ENCODE results near the gene CLCNKA. TPM values are rescaled to one million over a fixed set of nuclear protein-coding genes. Genes with fewer than 3 reads are reported as not detected.

The CLCNKA gene
- total and polyA plus RNA-seq, 2 of the 8 experiments (the other 6 are each of a cell fraction or from before 2014, with no cell fraction given): 0.95 to 2.0 TPM

GRCh38 chr1:16077406-16078245 is 55.8 kb downstream of the CLCNKA start:
- H3K79me2 ChIP-seq (ENCODE audit: control insufficient read depth in 1 of 2, insufficient read depth in 2 of 2, low read length in 2 of 2): no peaks in the 10 kb centered on the region
- H3K23ac ChIP-seq (ENCODE audit: insufficient read length): no peak overlapping the region
- CTCF ChIA-PET (ENCODE audit: partially characterized antibody): interaction anchor here (0.6 to 21.9 kb wide), 19 partner anchors 10 to 347 kb away, joined by 3 to 569 read pairs (median 17); partner anchors contain the start of gene EPHA2
- no peak overlapping the region for H3K27ac ChIP-seq (ENCODE audit: low read depth, low read length)
- no peak overlapping the region for H3K9ac ChIP-seq (replicated peaks in 1 of 4; ENCODE audit: extremely low read depth in 1 of 4, low read depth in 3 of 4, low read length in 3 of 4)
- DNase-seq (ENCODE audit: low read depth in 1 of 2, low spot score in 2 of 2): no peak
- FAIRE-seq: no peak
- H2BK20ac ChIP-seq (ENCODE audit: low read length): no peak overlapping the region
- no peak overlapping the region for H4K91ac ChIP-seq (replicated peaks; ENCODE audit: insufficient read length, low read length)
- H3K56ac ChIP-seq (replicated peaks; ENCODE audit: insufficient read length, low read depth, low read length): no peak overlapping the region
- H2AK5ac ChIP-seq (ENCODE audit: low read depth, low read length): no peak overlapping the region
- peaks cover 11% of the 10 kb centered on the region for H3K23me2 ChIP-seq (ENCODE audit: low read depth, low read length)
- 87% methylated on average over 12 of the region's 12 CpGs; no CpG with 5 or more reads in 1 of the 2 experiments for WGBS, 2 experiments (ENCODE audit: extremely low coverage in 1 of 2, insufficient coverage in 1 of 2, insufficient read length in 1 of 2, insufficient replicate concordance in 2 of 2, low coverage in 1 of 2, low lambda C conversion rate in 2 of 2, missing lambda C conversion rate in 1 of 2)
- POLR2A ChIA-PET (ENCODE audit: partially characterized antibody): interaction anchor here (1.7 to 2.6 kb wide), 3 partner anchors 114 to 118 kb away, joined by 4 to 7 read pairs (median 4); no protein-coding TSS in a partner anchor
- no peak overlapping the region for H4K5ac ChIP-seq (ENCODE audit: insufficient read length, low read depth, low read length)
- peaks cover 2 to 18% (median 9%) of the 10 kb centered on the region in 4 experiments; a peak in 6 of 7 replicates for H3K4me1 ChIP-seq (replicated peaks in 1 of 4; ENCODE audit: control insufficient read depth in 3 of 4, insufficient read depth in 4 of 4, low read length in 3 of 4)
- H2BK12ac ChIP-seq (ENCODE audit: low read depth, low read length): no peak overlapping the region
- no peak overlapping the region for H4K8ac ChIP-seq (ENCODE audit: extremely low read depth, insufficient read depth, low read length)
- H3K14ac ChIP-seq (ENCODE audit: insufficient read length): no peak overlapping the region
- no peak overlapping the region for H2BK120ac ChIP-seq (replicated peaks; ENCODE audit: low read depth, low read length)
- no peak overlapping the region for H3K4ac ChIP-seq (replicated peaks; ENCODE audit: insufficient read length, low read depth, low read length)
- H2AFZ ChIP-seq (ENCODE audit: low read length): no peak overlapping the region
- no peak overlapping the region for H2BK15ac ChIP-seq (ENCODE audit: low read length)
- H3K79me1 ChIP-seq (ENCODE audit: low read depth, low read length): no peaks in the 10 kb centered on the region
- H3K4me3 ChIP-seq (ENCODE audit: extremely low read depth in 1 of 4, insufficient read depth in 2 of 4, low read depth in 3 of 4, low read length in 4 of 4): no peak overlapping the region
- no peaks in the 10 kb centered on the region for H3K36me3 ChIP-seq (ENCODE audit: control insufficient read depth in 2 of 4, insufficient read depth in 4 of 4, low read length in 3 of 4)
- no peak overlapping the region for H2BK5ac ChIP-seq (ENCODE audit: low read depth, low read length)
- no peak overlapping the region for H3K4me2 ChIP-seq (ENCODE audit: insufficient read depth in 1 of 2, low read depth in 2 of 2, low read length in 2 of 2)
- no peaks in the 10 kb centered on the region for H3K9me3 ChIP-seq (ENCODE audit: insufficient read depth in 2 of 2, low read depth in 1 of 2, low read length in 1 of 2)
- peaks cover 1 to 6% of the 10 kb centered on the region in 2 experiments for H4K20me1 ChIP-seq (replicated peaks in 1 of 2; ENCODE audit: control insufficient read depth in 1 of 2, insufficient read depth in 2 of 2, low read length in 2 of 2)
- peaks cover 4 to 30% (median 24%) of the 10 kb centered on the region in 4 experiments for H3K27me3 ChIP-seq (replicated peaks in 1 of 4; ENCODE audit: control insufficient read depth in 3 of 4, extremely low read depth in 1 of 4, insufficient read depth in 3 of 4, low read length in 3 of 4)
- no peak overlapping the region for H3K18ac ChIP-seq (ENCODE audit: extremely low read depth, low read length)
- TF ChIP-seq PHF8 (conservative IDR thresholded peaks at IDR 0.05; ENCODE audit: low read depth, low read length) (no peak), E2F6 (IDR thresholded peaks at IDR 0.05) (no peak), NANOG (IDR thresholded peaks at IDR 0.05; ENCODE audit: insufficient read depth, low read depth, low read length, poor library complexity, severe bottlenecking) (no peak), ZNF274 (IDR thresholded peaks at IDR 0.05; ENCODE audit: borderline replicate concordance, extremely low read depth, low read length) (no peak), SUZ12 (IDR thresholded peaks at IDR 0.05; ENCODE audit: low read length) (no peak), TCF12 (IDR thresholded peaks at IDR 0.05; ENCODE audit: low read depth, low read length) (no peak), POU5F1 (IDR thresholded peaks at IDR 0.05; ENCODE audit: low read depth, low read length) (no peak), BACH1 (IDR thresholded peaks at IDR 0.05; ENCODE audit: low read length) (no peak), KDM1A (IDR thresholded peaks at IDR 0.05; ENCODE audit: borderline replicate concordance, low read length) (no peak), TAF1 (IDR thresholded peaks at IDR 0.05; ENCODE audit: low read depth, low read length) (no peak), CHD2 (IDR thresholded peaks at IDR 0.05; ENCODE audit: low read length) (no peak), CHD1 (IDR thresholded peaks at IDR 0.05; ENCODE audit: low read depth, low read length) (no peak)
